Tibial artery (tissue), 4 donors: ENCODE measurements around the gene NELFA.

Experiments used
- DNase-seq, 2 donors: peaks; one replicate each; pipeline ENCODE4 v3.0.0-alpha.2; 2019
- H3K27ac ChIP-seq, 2 donors: fragments of 200-600 bp; sonication (generic) in 1 of 2; 1 replicate in 1 of 2; 2 replicates in 1 of 2; pipeline ENCODE4 v1.5.1; 2018 to 2019; ENCODE audit warnings: mild to moderate bottlenecking in 1 of 2
- H3K27me3 ChIP-seq, 2 donors: fragments of 200-600 bp; sonication (generic) in 1 of 2; one replicate each; pipeline versions ENCODE4 v1.5.1 to v1.6.0; 2016 to 2019
- H3K36me3 ChIP-seq, 3 donors: fragments of 200-600 bp; sonication (generic) in 2 of 3; one replicate each; pipeline ENCODE4 v1.5.1; 2016 to 2019; ENCODE audit warnings: mild to moderate bottlenecking in 2 of 3
- H3K4me1 ChIP-seq, 4 donors: fragments of 200-600 bp; sonication (generic) in 2 of 4; 1 replicate in 3 of 4; 2 replicates in 1 of 4; pipeline ENCODE4 v1.5.1; 2016 to 2019
- H3K4me3 ChIP-seq, 2 donors: fragments of 200-600 bp; sonication (generic) in 1 of 2; 1 replicate in 1 of 2; 2 replicates in 1 of 2; pipeline ENCODE4 v1.5.1; 2018 to 2019; ENCODE audit warnings: mild to moderate bottlenecking in 2 of 2
- H3K9me3 ChIP-seq, 3 donors: fragments of 200-600 bp; sonication (generic) in 1 of 3; one replicate each; pipeline ENCODE4 v1.5.1; 2016 to 2019
- CTCF ChIP-seq, 2 experiments: fragments of 200-600 bp in 1 of 2; fragments of 450-650 bp in 1 of 2; IDR thresholded peaks; one replicate each; pipeline ENCODE4 v1.5.1; 2017 to 2019; ENCODE audit warnings: antibody characterized with exemption in 2 of 2, mild to moderate bottlenecking in 1 of 2, moderate library complexity in 1 of 2
- intact Hi-C: fragments of 100-400 bp; cut with DNase I; formaldehyde crosslinking; loops from one replicate; pipeline ENCODE4 v1.15.0; 2023; ENCODE audit warnings: low total_unique reads

Gene NELFA

GRCh38 chr4:2008921-2009650 lies at the start of gene NELFA:
Gene NELFA, minus strand, starts transcription at chr4:2008974. Its CDS starts 15 bp downstream, at chr4:2008959.
- Histone ChIP-seq H3K27me3 (no peaks in the 10 kb centered on the region), H3K9me3 (no peaks in the 10 kb centered on the region), H3K4me3 (peak within 1 kb of the TSS; percentile 87 to 89), H3K4me1 (peaks cover 0 to 35% (median 18%) of the 10 kb centered on the region in 4 donors), H3K36me3 (peaks cover 0 to 19% (median 3%) of the 10 kb centered on the region in 3 donors), H3K27ac (peak within 1 kb of the TSS; percentile 96 to 97)
- peak; percentile 40 to 56 for TF ChIP-seq CTCF (IDR thresholded peaks at IDR 0.05)
- peak; percentile 92 to 96 for DNase-seq
- intact Hi-C loops = loop anchor here (10.0 kb wide), 2 partner anchors 134 to 256 kb away; partner anchors contain the start of genes MXD4 and NSD2

- intact Hi-C loops = no loop called here
- H3K27ac ChIP-seq = no peak overlapping the region
- H3K27me3 ChIP-seq = peaks cover 0 to 66% of the 10 kb centered on the region in 2 donors
- H3K4me1 ChIP-seq = peaks cover 0 to 24% (median 15%) of the 10 kb centered on the region in 4 donors
- H3K36me3 ChIP-seq = no peaks in the 10 kb centered on the region
- TF ChIP-seq CTCF (IDR thresholded peaks at IDR 0.05) = no peak
- H3K4me3 ChIP-seq = no peak overlapping the region
- H3K9me3 ChIP-seq = no peaks in the 10 kb centered on the region
- no peak for DNase-seq
Observed at GRCh38 chr4:2057382-2058065, 48.8 kb upstream of the NELFA start.

- Histone ChIP-seq H3K27ac (no peak overlapping the region), H3K4me1 (peaks cover 0 to 11% (median 6%) of the 10 kb centered on the region in 4 donors), H3K4me3 (no peak overlapping the region), H3K9me3 (no peaks in the 10 kb centered on the region), H3K27me3 (peaks cover 0 to 49% of the 10 kb centered on the region in 2 donors), H3K36me3 (no peaks in the 10 kb centered on the region)
- intact Hi-C loops = no loop called here
- DNase-seq = no peak
- TF ChIP-seq CTCF (IDR thresholded peaks at IDR 0.05) = no peak
Observed at GRCh38 chr4:2054217-2054616, 45.4 kb upstream of the NELFA start.

- Histone ChIP-seq H3K27me3 (peaks cover 0 to 49% of the 10 kb centered on the region in 2 donors), H3K9me3 (no peaks in the 10 kb centered on the region), H3K36me3 (no peaks in the 10 kb centered on the region), H3K4me3 (no peak overlapping the region), H3K27ac (no peak overlapping the region), H3K4me1 (peaks cover 0 to 6% (median 0%) of the 10 kb centered on the region in 4 donors)
- TF ChIP-seq CTCF (IDR thresholded peaks at IDR 0.05) = no peak
- peak in 1 of 2 donors; percentile 3 for DNase-seq
- intact Hi-C loops = no loop called here
Observed at GRCh38 chr4:2051086-2051485, 42.3 kb upstream of the NELFA start.

GRCh38 chr4:2049811-2050210 lies 41.0 kb upstream of the NELFA start:
- peaks cover 0 to 4% (median 0%) of the 10 kb centered on the region in 3 donors for H3K9me3 ChIP-seq
- no peak for TF ChIP-seq CTCF (IDR thresholded peaks at IDR 0.05)
- DNase-seq = peak in 1 of 2 donors; percentile 5
- no peak overlapping the region for H3K27ac ChIP-seq
- peaks cover 0 to 6% (median 0%) of the 10 kb centered on the region in 4 donors for H3K4me1 ChIP-seq
- no peak overlapping the region for H3K4me3 ChIP-seq
- H3K27me3 ChIP-seq = peaks cover 0 to 58% of the 10 kb centered on the region in 2 donors
- no peaks in the 10 kb centered on the region for H3K36me3 ChIP-seq
- intact Hi-C loops = no loop called here
